ENCODE results near the gene ABHD11.
"Not testable (repeated sequence)": the region's sequence is repeated elsewhere in the genome, so short reads cannot be mapped to it uniquely, and the experiment has no call there.

Gene ABHD11

GRCh38 chr7:73718905-73719805, 19.4 kb downstream of the ABHD11 start, which contains the start of gene STX1A:
Gene STX1A (minus strand): TSS chr7:73719669. CDS start chr7:73719631, 38 bp downstream.
- DNase-seq (ENCODE audit: low read depth): peak; percentile 58

GRCh38 chr7:73718438-73718881, 20.1 kb downstream of the ABHD11 start:
- DNase-seq (ENCODE audit: low read depth): no peak

GRCh38 chr7:73717991-73718405, 20.6 kb downstream of the ABHD11 start:
- peak; percentile 67 for DNase-seq (ENCODE audit: low read depth)

- no peak for DNase-seq (ENCODE audit: low read depth)
Measured at GRCh38 chr7:73717025-73717807, 21.4 kb downstream of the ABHD11 start.

- no peak for DNase-seq (ENCODE audit: low read depth)
Measured at GRCh38 chr7:73716318-73716890, 22.2 kb downstream of the ABHD11 start.

- no peak for DNase-seq (ENCODE audit: low read depth)
Measured at GRCh38 chr7:73715648-73716317, 22.8 kb downstream of the ABHD11 start.

- DNase-seq (ENCODE audit: low read depth): not testable (repeated sequence)
Measured at GRCh38 chr7:73713319-73713718, 25.3 kb downstream of the ABHD11 start.

- DNase-seq (ENCODE audit: low read depth): no peak
Measured at GRCh38 chr7:73712773-73713172, 25.8 kb downstream of the ABHD11 start.

GRCh38 chr7:73708961-73709549, 29.5 kb downstream of the ABHD11 start:
- no peak for DNase-seq (ENCODE audit: low read depth)

GRCh38 chr7:73707045-73707631, 31.5 kb downstream of the ABHD11 start:
- DNase-seq (ENCODE audit: low read depth): no peak

GRCh38 chr7:73706126-73707044, 32.2 kb downstream of the ABHD11 start:
- peak; percentile 19 for DNase-seq (ENCODE audit: low read depth)

- DNase-seq (ENCODE audit: low read depth): no peak
Measured at GRCh38 chr7:73705551-73705920, 33.1 kb downstream of the ABHD11 start.

- DNase-seq (ENCODE audit: low read depth): no peak
Measured at GRCh38 chr7:73704640-73705550, 33.7 kb downstream of the ABHD11 start.

- DNase-seq (ENCODE audit: low read depth): peak; percentile 22
Measured at GRCh38 chr7:73703757-73704639, 34.6 kb downstream of the ABHD11 start.

- no peak for DNase-seq (ENCODE audit: low read depth)
Measured at GRCh38 chr7:73703225-73703624, 35.4 kb downstream of the ABHD11 start.

- no peak for DNase-seq (ENCODE audit: low read depth)
Measured at GRCh38 chr7:73702665-73703064, 35.9 kb downstream of the ABHD11 start.

- DNase-seq (ENCODE audit: low read depth): no peak
Measured at GRCh38 chr7:73702226-73702625, 36.4 kb downstream of the ABHD11 start.
